CD4-positive, alpha-beta T cell treated with Interleukin-10 for 1 hour (primary cell): ENCODE measurements around the gene PPP2R2B.
"Not testable (repeated sequence)": the region's sequence is repeated elsewhere in the genome, so short reads cannot be mapped to it uniquely, and the experiment has no call there.

Source experiments
- DNase-seq: peaks from one replicate; pipeline ENCODE4 v3.0.0-alpha.2; 2020

The PPP2R2B gene

DNA sequence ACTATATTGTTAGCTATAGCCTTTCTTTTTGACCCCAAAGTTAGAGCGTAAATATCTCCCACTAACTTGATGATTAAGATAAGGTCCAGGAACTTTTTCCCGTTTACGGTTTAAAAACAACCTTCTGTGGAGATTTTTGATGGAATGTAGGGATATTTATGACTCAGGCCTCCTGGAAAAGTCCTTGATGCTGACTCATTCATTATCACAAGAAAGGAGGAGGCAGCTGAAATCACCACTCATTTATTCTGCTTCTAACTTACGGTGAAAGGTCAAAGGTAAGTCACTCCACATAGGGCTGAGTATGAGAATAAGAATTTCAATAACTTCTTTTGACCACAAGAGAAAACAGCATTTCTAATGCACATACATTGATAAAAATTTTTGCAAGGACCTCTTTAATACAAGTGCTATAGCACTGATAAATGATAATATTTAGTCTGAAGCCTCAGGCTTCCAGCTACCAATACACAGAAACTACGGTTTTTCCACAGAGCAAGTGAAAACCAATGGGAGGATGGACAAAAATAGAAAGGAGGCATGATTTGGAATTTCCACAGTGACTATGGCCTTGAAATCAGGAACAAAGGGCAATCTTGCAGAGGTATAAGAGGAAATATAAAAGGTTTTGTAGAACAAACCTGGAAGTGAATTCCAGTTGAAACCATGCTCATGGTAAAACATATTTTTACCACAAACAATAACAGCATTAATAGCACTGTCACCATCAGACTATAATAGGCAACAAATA is 146.5 kb downstream of the PPP2R2B start:
- no peak for DNase-seq

- not testable (repeated sequence) for DNase-seq
Measured at GRCh38 chr5:146728746-146729145, 149.8 kb downstream of the PPP2R2B start.

GRCh38 chr5:146726891-146727290 is 151.7 kb downstream of the PPP2R2B start:
- DNase-seq, result no peak

GRCh38 chr5:146726020-146726419 is 152.5 kb downstream of the PPP2R2B start:
- DNase-seq, result no peak

- DNase-seq, result no peak
Measured at GRCh38 chr5:146725025-146725424, 153.5 kb downstream of the PPP2R2B start.

- DNase-seq, result no peak
Measured at GRCh38 chr5:146722361-146722779, 156.2 kb downstream of the PPP2R2B start.

- DNase-seq, result no peak
Measured at GRCh38 chr5:146721073-146721815, 157.3 kb downstream of the PPP2R2B start.

DNA sequence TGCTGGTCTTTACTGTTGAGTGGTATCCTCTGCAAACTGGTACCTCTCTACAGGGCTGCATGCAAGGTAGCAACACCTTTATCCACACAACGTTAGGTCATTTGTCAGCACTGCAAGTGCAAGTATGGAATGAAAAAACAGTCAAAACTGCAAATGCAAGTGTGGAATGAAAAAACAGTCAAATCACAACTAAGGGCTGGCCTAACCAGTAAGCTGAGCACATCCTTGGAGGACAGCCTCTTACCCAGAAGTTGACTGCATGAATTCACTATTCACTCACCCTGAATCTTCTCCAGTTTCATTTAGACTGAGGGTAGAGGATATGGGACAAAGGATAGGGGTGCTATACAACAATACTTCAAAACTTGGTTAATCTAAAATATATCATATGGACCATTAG is 158.4 kb downstream of the PPP2R2B start:
- DNase-seq, result no peak

DNA sequence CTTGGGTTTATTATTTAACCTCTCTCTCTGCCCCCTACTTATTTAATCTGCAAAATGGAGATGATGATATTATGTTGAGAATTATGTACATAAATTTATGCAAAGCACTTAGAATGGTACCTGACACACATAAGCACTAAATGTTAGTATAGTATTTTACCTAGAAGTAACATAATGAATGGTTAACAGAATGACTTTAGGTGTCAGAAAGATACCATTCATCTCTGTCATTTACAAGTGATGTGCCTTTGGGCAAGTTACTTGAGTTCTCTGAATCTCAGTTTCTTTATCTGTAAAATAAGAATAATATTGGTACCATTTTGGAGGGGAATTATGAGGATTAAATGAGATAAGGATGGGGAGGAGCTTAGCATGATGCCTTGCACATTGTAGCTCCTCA is 159.4 kb downstream of the PPP2R2B start:
- no peak for DNase-seq

GRCh38 chr5:146718609-146719008 is 159.9 kb downstream of the PPP2R2B start:
- DNase-seq, result no peak

GRCh38 chr5:146717951-146718350 is 160.6 kb downstream of the PPP2R2B start:
- DNase-seq, result no peak

DNA sequence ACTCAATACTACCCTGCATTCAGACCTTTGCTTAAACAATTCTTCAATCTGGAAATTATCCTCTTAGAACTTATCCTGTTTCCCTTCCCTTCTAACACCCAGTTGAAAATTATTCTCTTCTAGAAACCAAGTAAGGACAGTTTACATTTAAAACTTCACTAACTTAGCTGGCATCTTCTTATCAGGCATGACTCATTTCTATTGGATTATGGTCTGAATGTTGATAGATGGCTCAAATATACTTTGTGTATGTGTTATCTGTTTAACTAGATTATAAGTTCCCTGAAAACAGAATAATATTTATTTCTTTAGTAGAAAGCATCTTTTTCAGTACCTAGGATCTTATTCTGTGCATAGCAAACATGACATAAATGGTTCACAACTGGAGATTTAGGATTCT is 161.9 kb downstream of the PPP2R2B start:
- no peak for DNase-seq

GRCh38 chr5:146710348-146710747 is 168.2 kb downstream of the PPP2R2B start:
- no peak for DNase-seq

- DNase-seq, result no peak
Measured at GRCh38 chr5:146707316-146707715, 171.2 kb downstream of the PPP2R2B start.

DNA sequence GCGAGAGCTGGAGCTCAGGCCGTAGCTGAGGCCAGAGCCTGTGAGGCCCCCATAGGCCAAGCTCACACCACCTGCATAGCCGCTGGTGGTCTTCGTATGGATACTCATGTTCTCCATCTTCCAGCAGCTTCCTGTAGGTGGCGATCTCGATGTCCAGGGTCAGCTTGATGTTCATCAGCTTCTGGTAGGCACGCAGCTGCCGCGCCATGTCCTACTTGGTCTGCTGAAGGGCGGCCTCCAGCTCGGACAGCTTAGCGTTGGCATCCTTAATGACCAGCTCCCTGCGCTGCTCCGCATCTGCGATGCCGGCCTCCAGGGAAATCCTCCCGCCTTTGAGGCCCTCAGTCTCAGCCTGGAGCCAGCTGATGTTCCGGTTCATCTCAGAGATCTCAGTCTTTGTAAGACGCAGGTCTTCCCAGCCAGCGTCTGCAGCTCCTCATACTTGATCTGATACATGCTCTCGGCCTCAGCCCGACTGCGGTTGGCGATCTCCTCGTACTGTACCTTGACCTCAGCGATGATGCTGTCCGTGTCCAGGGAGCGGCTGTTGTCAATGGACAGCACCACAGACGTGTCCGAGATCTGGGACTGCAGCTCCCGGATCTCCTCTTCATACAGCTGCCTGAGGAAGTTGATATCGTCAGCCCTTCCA is 172.1 kb downstream of the PPP2R2B start:
- no peak for DNase-seq

DNA sequence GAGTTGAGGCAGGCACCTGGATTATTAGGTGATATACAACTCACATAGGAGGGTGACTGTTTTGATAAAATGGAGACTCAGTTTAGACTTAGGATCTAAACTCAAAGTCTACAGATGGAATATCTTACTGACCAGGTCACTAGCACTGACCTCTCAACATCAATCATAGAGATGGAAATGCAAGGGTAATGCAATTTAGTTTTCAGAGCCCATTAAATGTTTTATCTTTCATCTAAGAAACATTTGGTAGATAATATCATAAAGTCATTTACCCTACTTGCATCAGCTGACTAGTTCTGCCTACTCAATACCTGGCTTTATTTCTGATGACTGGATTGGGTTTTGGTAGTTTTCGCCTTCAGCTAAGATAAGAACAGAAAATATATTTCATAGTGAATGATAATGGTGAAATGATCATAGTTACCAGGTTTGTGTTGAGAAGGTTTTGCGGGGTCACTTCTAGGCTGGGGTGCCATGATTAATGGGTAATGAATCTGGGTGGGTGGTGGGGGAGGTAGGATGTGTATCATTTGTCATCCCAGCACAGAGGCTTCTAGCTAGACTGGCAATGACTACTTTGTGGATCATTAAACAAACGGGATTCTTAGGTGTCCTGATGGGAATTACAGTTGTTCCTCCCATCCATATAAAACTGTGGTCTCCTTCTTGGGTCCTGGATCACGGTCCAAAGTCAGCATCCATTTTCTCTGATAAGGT is 173.4 kb downstream of the PPP2R2B start:
- DNase-seq, result no peak

DNA sequence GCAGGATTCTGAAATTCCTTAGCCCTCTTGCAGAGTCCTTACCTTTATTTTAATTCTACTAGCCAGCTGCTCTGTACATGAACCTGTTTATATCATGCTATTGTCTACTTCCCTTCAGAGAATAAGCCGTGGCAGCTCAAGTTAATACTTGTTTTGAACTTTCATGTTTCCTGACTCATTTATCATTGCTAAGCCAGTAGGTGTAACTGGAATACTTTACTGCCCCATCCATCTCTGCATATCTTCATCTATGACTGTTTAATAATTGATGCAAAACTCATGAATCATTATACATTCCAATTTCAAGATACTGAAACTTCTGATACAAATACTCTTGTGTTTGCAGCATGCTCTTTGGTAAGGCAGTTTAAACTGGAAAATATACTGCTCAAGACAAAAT is 174.7 kb downstream of the PPP2R2B start:
- no peak for DNase-seq

DNA sequence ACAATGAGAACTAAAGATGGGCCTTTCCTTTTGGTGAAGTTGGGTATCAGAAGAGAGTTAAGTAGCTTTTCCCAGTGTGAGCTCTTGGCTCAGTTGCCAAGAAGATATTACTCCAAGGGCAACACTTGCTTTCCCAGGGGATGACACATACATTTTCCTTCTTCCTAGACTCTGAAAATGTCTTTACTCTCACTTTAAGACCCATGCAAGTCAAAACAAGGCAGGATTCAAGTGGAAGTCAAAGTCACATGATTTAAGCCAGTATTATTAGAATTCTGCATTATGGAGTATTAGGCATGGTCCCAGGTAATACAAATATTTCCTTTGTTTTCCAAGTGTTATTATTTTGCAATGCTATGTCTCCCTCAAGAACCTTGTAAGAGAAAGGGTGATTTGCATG is 175.1 kb downstream of the PPP2R2B start:
- DNase-seq, result no peak

- DNase-seq, result no peak
Measured at GRCh38 chr5:146699664-146700418, 178.7 kb downstream of the PPP2R2B start.

DNA sequence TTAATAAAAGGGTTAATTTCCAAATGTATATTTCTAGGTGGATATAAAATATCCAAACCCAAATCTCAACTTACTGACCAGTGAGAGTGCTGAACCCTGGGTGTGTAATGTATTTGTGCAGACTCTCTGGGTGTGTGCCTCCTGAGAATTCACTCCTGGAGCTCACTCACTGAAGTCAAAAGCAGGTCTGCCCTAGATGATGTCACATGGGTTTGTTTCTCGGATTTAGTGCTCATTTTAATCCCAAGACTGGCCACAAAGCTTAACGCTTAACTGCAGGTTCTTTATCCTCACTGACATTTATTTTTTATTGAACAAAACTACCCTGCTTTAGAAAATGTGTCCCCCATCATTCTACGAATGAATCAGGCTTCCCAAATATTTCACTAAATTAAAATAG is 179.4 kb downstream of the PPP2R2B start:
- no peak for DNase-seq

DNA sequence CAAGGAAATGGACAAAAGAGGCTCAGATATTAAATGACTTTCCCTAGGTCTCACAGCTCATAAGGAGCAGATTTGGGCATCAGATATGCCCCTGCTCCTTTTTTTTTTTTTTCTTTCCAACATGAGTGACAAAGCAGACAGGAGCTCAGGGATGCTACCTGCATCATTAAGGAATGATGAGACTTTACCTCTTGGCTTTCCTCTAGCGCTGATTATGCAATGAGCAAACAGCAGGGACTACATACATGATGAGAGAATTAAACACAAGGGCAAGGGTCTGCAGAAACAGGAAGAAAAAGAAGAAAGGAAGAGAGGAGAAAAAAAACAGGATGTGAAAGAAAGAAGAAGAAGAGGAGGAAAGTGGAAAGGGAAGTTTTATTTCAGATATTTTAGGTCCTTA is 179.9 kb downstream of the PPP2R2B start:
- DNase-seq, result no peak

GRCh38 chr5:146697211-146697610 is 181.3 kb downstream of the PPP2R2B start:
- DNase-seq, result no peak

DNA sequence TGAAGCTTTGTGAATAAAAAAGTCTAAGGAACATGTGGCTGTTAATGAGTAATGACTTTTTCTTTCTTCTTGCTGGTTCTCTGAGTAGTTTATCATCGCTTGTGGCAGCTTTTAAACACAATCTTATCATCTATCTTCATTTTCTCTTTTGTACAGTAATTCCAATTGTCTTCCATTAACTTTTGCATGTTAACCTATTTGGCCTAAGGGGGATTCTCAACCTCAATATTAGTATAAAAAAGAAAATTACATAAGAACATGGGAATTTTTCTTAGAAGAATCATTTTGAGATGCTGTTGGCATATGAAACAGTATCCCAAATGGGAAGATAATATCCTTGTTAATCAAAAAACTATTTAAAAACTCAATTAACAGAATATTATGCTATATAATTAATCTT is 182.9 kb downstream of the PPP2R2B start:
- DNase-seq, result no peak
